ENCODE results near the gene ARF1. TPM values are rescaled to one million over a fixed set of nuclear protein-coding genes. Genes with fewer than 3 reads are reported as not detected.

Gene ARF1
- polyA plus RNA-seq, 1 donor (not counting 4 experiments of a cell fraction or from before 2014, with no cell fraction given): 295 TPM

GRCh38 chr1:228076796-228077430, 5.6 kb upstream of the ARF1 start:
- dilution Hi-C loops (cut with MboI; ENCODE audit: extremely low pct_ligation_motif_present, low sequenced_read_pairs): no loop called here
- no peaks in the 10 kb centered on the region for H4K20me1 ChIP-seq (ENCODE audit: control insufficient read depth, extremely low read depth, insufficient read depth, low read length)

GRCh38 chr1:228077565-228078330, 4.8 kb upstream of the ARF1 start:
- H3K79me2 ChIP-seq (ENCODE audit: control insufficient read depth, insufficient read depth, low read length): peaks cover 23% of the 10 kb centered on the region
- FAIRE-seq (no peak), DNase-seq (ENCODE audit: low read depth, low spot score) (no peak)
- H3K4me3 ChIP-seq (ENCODE audit: control insufficient read depth in 2 of 3, extremely low read depth in 1 of 3, insufficient read depth in 2 of 3, low read depth in 1 of 3, low read length in 3 of 3): no peak overlapping the region
- peaks cover 4% of the 10 kb centered on the region for H3K9me1 ChIP-seq (ENCODE audit: control insufficient read depth, extremely low read depth, insufficient read depth, low read length)
- dilution Hi-C loops (cut with MboI; ENCODE audit: extremely low pct_ligation_motif_present, low sequenced_read_pairs): no loop called here
- H3K4me2 ChIP-seq (ENCODE audit: control insufficient read depth, extremely low read depth, insufficient read depth, low read depth, low read length): no peak overlapping the region
- no peaks in the 10 kb centered on the region for H4K20me1 ChIP-seq (ENCODE audit: control insufficient read depth, extremely low read depth, insufficient read depth, low read length)
- H3K9ac ChIP-seq (ENCODE audit: control insufficient read depth, extremely low read depth, insufficient read depth, low read length): no peak overlapping the region
- H3K9me3 ChIP-seq (ENCODE audit: control insufficient read depth, low read depth, low read length): no peaks in the 10 kb centered on the region
- no peak overlapping the region for H2AFZ ChIP-seq (ENCODE audit: control insufficient read depth, low read length)
- H3K27me3 ChIP-seq (ENCODE audit: control insufficient read depth, extremely low read depth, insufficient read depth, low read length): no peaks in the 10 kb centered on the region
- H3K36me3 ChIP-seq (ENCODE audit: control insufficient read depth in 2 of 2, extremely low read depth in 1 of 2, insufficient read depth in 2 of 2, low read length in 2 of 2): peaks cover 0 to 3% of the 10 kb centered on the region in 2 experiments
- peaks cover 5% of the 10 kb centered on the region for H3K4me1 ChIP-seq (ENCODE audit: control insufficient read depth, extremely low read depth, insufficient read depth, low read length)
- no peak overlapping the region for H3K27ac ChIP-seq (ENCODE audit: control insufficient read depth, insufficient read depth, low read length)
- no peak for TF ChIP-seq CTCF (optimal IDR thresholded peaks at IDR 0.05 in 1 of 3, IDR thresholded peaks at IDR 0.05 in 1 of 3, conservative IDR thresholded peaks at IDR 0.05 in 1 of 3; ENCODE audit: extremely low read depth in 1 of 3, insufficient read depth in 2 of 3, low read length in 3 of 3)
- no peak for TF ChIP-seq EZH2 (IDR thresholded peaks at IDR 0.05; ENCODE audit: low read length)

More at GRCh38 chr1:228076796-228077430, 5.6 kb upstream of the ARF1 start:
- Histone ChIP-seq H3K9ac (ENCODE audit: control insufficient read depth, extremely low read depth, insufficient read depth, low read length) (no peak overlapping the region), H3K27ac (ENCODE audit: control insufficient read depth, insufficient read depth, low read length) (no peak overlapping the region), H3K27me3 (ENCODE audit: control insufficient read depth, extremely low read depth, insufficient read depth, low read length) (no peaks in the 10 kb centered on the region), H3K4me1 (ENCODE audit: control insufficient read depth, extremely low read depth, insufficient read depth, low read length) (peaks cover 5% of the 10 kb centered on the region), H3K4me2 (ENCODE audit: control insufficient read depth, extremely low read depth, insufficient read depth, low read depth, low read length) (no peak overlapping the region), H3K36me3 (ENCODE audit: control insufficient read depth in 2 of 2, extremely low read depth in 1 of 2, insufficient read depth in 2 of 2, low read length in 2 of 2) (peaks cover 0 to 3% of the 10 kb centered on the region in 2 experiments), H3K9me3 (ENCODE audit: control insufficient read depth, low read depth, low read length) (no peaks in the 10 kb centered on the region), H3K4me3 (ENCODE audit: control insufficient read depth in 2 of 3, extremely low read depth in 1 of 3, insufficient read depth in 2 of 3, low read depth in 1 of 3, low read length in 3 of 3) (no peak overlapping the region), H3K79me2 (ENCODE audit: control insufficient read depth, insufficient read depth, low read length) (peaks cover 17% of the 10 kb centered on the region), H3K9me1 (ENCODE audit: control insufficient read depth, extremely low read depth, insufficient read depth, low read length) (peaks cover 4% of the 10 kb centered on the region), H2AFZ (ENCODE audit: control insufficient read depth, low read length) (no peak overlapping the region)
- DNase-seq (ENCODE audit: low read depth, low spot score) (no peak), FAIRE-seq (no peak)
- TF ChIP-seq CTCF (optimal IDR thresholded peaks at IDR 0.05 in 1 of 3, IDR thresholded peaks at IDR 0.05 in 1 of 3, conservative IDR thresholded peaks at IDR 0.05 in 1 of 3; ENCODE audit: extremely low read depth in 1 of 3, insufficient read depth in 2 of 3, low read length in 3 of 3): no peak
- no peak for TF ChIP-seq EZH2 (IDR thresholded peaks at IDR 0.05; ENCODE audit: low read length)

All from keratinocyte (primary cell).